ENCODE results near the gene PRKAR2B. TPM values are rescaled to one million over a fixed set of nuclear protein-coding genes. Genes with fewer than 3 reads are reported as not detected.

PRKAR2B gene
- total and polyA plus RNA-seq, 2 of the 4 experiments (the other 2 are of a cell fraction): 3.0 to 3.1 TPM

- no TSS peak for BruUV-seq (replicated peaks)
- Histone ChIP-seq H3K4me3 (ENCODE audit: insufficient read depth, low read depth, low read length) (no peak overlapping the region), H4K5ac (ENCODE audit: low read depth, low read length) (no peak overlapping the region), H4K91ac (ENCODE audit: insufficient read depth, low read depth, low read length) (no peak overlapping the region), H4K8ac (ENCODE audit: low read depth in 2 of 2, low read length in 2 of 2) (no peak overlapping the region), H3K23ac (ENCODE audit: low read depth, low read length) (no peak overlapping the region), H2AK9ac (replicated peaks; ENCODE audit: low read depth, low read length, poor library complexity) (no peak overlapping the region), H3K27me3 (ENCODE audit: control insufficient read depth, insufficient read depth, low read length) (no peaks in the 10 kb centered on the region), H3K9ac (ENCODE audit: low read depth, low read length) (no peak overlapping the region), H2BK5ac (ENCODE audit: low read depth, low read length, poor library complexity, severe bottlenecking) (no peak overlapping the region), H3K9me1 (ENCODE audit: insufficient read depth, low read length) (no peaks in the 10 kb centered on the region), H2BK20ac (ENCODE audit: low read depth, low read length) (no peak overlapping the region), H3K18ac (ENCODE audit: low read depth, low read length) (no peak overlapping the region), H3K4me2 (ENCODE audit: low read depth, low read length) (no peak overlapping the region), H2AK5ac (ENCODE audit: low read depth, low read length) (no peak overlapping the region), H3K4ac (ENCODE audit: low read depth, low read length) (no peak overlapping the region), H2BK120ac (ENCODE audit: low read depth, low read length) (no peak overlapping the region), H4K20me1 (ENCODE audit: insufficient read depth, low read length) (no peaks in the 10 kb centered on the region), H3K36me3 (ENCODE audit: control insufficient read depth, insufficient read depth, low read length) (no peaks in the 10 kb centered on the region), H2BK15ac (ENCODE audit: low read depth, low read length) (no peak overlapping the region), H3K4me1 (ENCODE audit: control insufficient read depth, insufficient read depth, low read length) (no peaks in the 10 kb centered on the region), H3K14ac (replicated peaks; ENCODE audit: low read depth, low read length) (no peak overlapping the region), H3K56ac (ENCODE audit: extremely low read depth, insufficient read depth, low read length) (no peak overlapping the region), H3K27ac (ENCODE audit: insufficient read depth, low read length) (no peak overlapping the region), H3K79me1 (ENCODE audit: low read depth in 1 of 2, low read length in 2 of 2) (no peaks in the 10 kb centered on the region), H3K9me3 (ENCODE audit: control insufficient read depth, insufficient read depth, low read length) (peaks cover 2% of the 10 kb centered on the region), H2AFZ (replicated peaks; ENCODE audit: low read length, poor library complexity) (no peak overlapping the region)
- intact Hi-C loops (cut with micrococcal nuclease): no loop called here
- DNase-seq: no peak
- ATAC-seq (ENCODE audit: low read depth): no peak
- dilution Hi-C loops (cut with HindIII; ENCODE audit: low sequenced_read_pairs, unreplicated experiment): no loop called here
- WGBS, 2 experiments (ENCODE audit: extremely low coverage in 2 of 2, insufficient read length in 1 of 2): no CpG with 5 or more reads among the region's 2 CpGs
- TF ChIP-seq CTCF (conservative IDR thresholded peaks at IDR 0.05; ENCODE audit: low read depth, low read length): no peak
- no peak for TF ChIP-seq BHLHE40 (IDR thresholded peaks at IDR 0.05; ENCODE audit: low read depth, low read length)
- TF ChIP-seq MAZ (IDR thresholded peaks at IDR 0.05; ENCODE audit: borderline replicate concordance, low read depth, low read length): no peak
- no peak for TF ChIP-seq RAD21 (IDR thresholded peaks at IDR 0.05; ENCODE audit: low read length)
- no peak for TF ChIP-seq CEBPB (IDR thresholded peaks at IDR 0.05; ENCODE audit: low read depth, low read length)
- TF ChIP-seq, protein P1, sequence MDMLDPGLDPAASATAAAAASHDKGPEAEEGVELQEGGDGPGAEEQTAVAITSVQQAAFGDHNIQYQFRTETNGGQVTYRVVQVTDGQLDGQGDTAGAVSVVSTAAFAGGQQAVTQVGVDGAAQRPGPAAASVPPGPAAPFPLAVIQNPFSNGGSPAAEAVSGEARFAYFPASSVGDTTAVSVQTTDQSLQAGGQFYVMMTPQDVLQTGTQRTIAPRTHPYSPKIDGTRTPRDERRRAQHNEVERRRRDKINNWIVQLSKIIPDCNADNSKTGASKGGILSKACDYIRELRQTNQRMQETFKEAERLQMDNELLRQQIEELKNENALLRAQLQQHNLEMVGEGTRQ (IDR thresholded peaks at IDR 0.05; ENCODE audit: low read depth, low read length): no peak
- TF ChIP-seq SMC3 (IDR thresholded peaks at IDR 0.05; ENCODE audit: low read depth, low read length): no peak
- no peak for TF ChIP-seq NFE2L2 (IDR thresholded peaks at IDR 0.05; ENCODE audit: low read depth, low read length)
- CTCF ChIA-PET: interaction anchor here (0.6 to 0.7 kb wide), 2 partner anchors 13 to 102 kb away, joined by 4 to 5 read pairs; no protein-coding TSS in a partner anchor
- POLR2A ChIA-PET (ENCODE audit: unreplicated experiment): no interaction called here
- in situ Hi-C loops (cut with MboI; ENCODE audit: low sequenced_read_pairs): no loop called here
Observed at GRCh38 chr7:107027208-107027607, 17.3 kb upstream of the PRKAR2B start.

Measured in IMR-90 (cell line).